GM12878 (cell line): Measurements from ENCODE around the gene FBF1. TPM values are rescaled to one million over a fixed set of nuclear protein-coding genes. Genes with fewer than 3 reads are reported as not detected.

ENCODE experiments used
- ASH2L ChIP-seq: fragments of 300-600, 200-600 bp; sonication (generic); IDR thresholded peaks from 2 replicates; pipeline ENCODE4 v1.6.1; 2017; ENCODE audit warnings: low read depth, mild to moderate bottlenecking, borderline replicate concordance
- CEBPZ ChIP-seq: fragments of 150-350 bp; IDR thresholded peaks from 2 replicates; pipeline ENCODE4 v1.6.1; 2016; ENCODE audit warnings: low read depth, low read length
- DPF2 ChIP-seq: fragments of 450-650 bp; IDR thresholded peaks from 2 replicates; pipeline ENCODE4 v1.6.1; 2017; ENCODE audit warnings: mild to moderate bottlenecking
- EGR1 ChIP-seq, 2 experiments: IDR thresholded peaks; 1 replicate in 1 of 2; 2 replicates in 1 of 2; pipeline ENCODE4 v1.6.1; 2011 to 2012; ENCODE audit warnings: low read depth in 2 of 2, low read length in 2 of 2, borderline replicate concordance in 1 of 2, mild to moderate bottlenecking in 1 of 2, moderate library complexity in 1 of 2
- HDGF ChIP-seq: fragments of 450-650 bp; IDR thresholded peaks from 2 replicates; pipeline ENCODE4 v1.6.1; 2016; ENCODE audit warnings: antibody characterized with exemption
- IKZF1 ChIP-seq: fragments of 450-650 bp; conservative IDR thresholded peaks from 2 replicates; pipeline ENCODE4 v1.6.1; 2017; ENCODE audit warnings: antibody characterized with exemption, mild to moderate bottlenecking
- JUND ChIP-seq: IDR thresholded peaks from 2 replicates; pipeline ENCODE4 v1.6.1; 2012; ENCODE audit warnings: low read depth, mild to moderate bottlenecking, low read length, improper control_type of control experiment, moderate library complexity
- MLLT1 ChIP-seq: fragments of 450-650 bp; IDR thresholded peaks from 2 replicates; pipeline ENCODE4 v1.6.1; 2016; ENCODE audit warnings: mild to moderate bottlenecking
- MTA2 ChIP-seq: fragments of 450-650 bp; IDR thresholded peaks from 2 replicates; pipeline ENCODE4 v1.6.1; 2016; ENCODE audit warnings: low read depth, mild to moderate bottlenecking, moderate library complexity
- MYB ChIP-seq: fragments of 150-350 bp; IDR thresholded peaks from 2 replicates; pipeline ENCODE4 v1.6.1; 2014; ENCODE audit warnings: mild to moderate bottlenecking, low read depth, low read length, borderline replicate concordance
- PML ChIP-seq: IDR thresholded peaks from 2 replicates; pipeline ENCODE4 v1.6.1; 2012; ENCODE audit warnings: low read length, inconsistent platforms
- RELA ChIP-seq: fragments of 450-650 bp; IDR thresholded peaks from 2 replicates; pipeline ENCODE4 v1.8.0; 2014; ENCODE audit warnings: borderline replicate concordance; ENCODE audit not compliant: partially characterized antibody
- RFX5 ChIP-seq: IDR thresholded peaks from 2 replicates; pipeline ENCODE4 v1.6.1; 2011; ENCODE audit warnings: low read depth, low read length, improper control_type of control experiment
- SMAD1 ChIP-seq: fragments of 450-650 bp; IDR thresholded peaks from 2 replicates; pipeline ENCODE4 v1.6.1; 2018; ENCODE audit warnings: mild to moderate bottlenecking, low read depth; ENCODE audit not compliant: partially characterized antibody
- SPI1 ChIP-seq: IDR thresholded peaks from 2 replicates; pipeline ENCODE4 v1.6.1; 2011; ENCODE audit warnings: low read depth, mild to moderate bottlenecking, low read length, moderate library complexity, borderline replicate concordance; ENCODE audit not compliant: insufficient read depth
- SUPT20H ChIP-seq: IDR thresholded peaks from 2 replicates; pipeline ENCODE4 v1.6.1; 2011; ENCODE audit warnings: low read depth, mild to moderate bottlenecking, low read length, moderate library complexity, borderline replicate concordance; ENCODE audit not compliant: control insufficient read depth
- TBL1XR1 ChIP-seq: IDR thresholded peaks from 2 replicates; pipeline ENCODE4 v1.6.1; 2012; ENCODE audit warnings: low read depth, low read length, improper control_type of control experiment
- USF2 ChIP-seq: IDR thresholded peaks from 2 replicates; pipeline ENCODE4 v1.6.1; 2011; ENCODE audit warnings: low read depth, low read length, improper control_type of control experiment, borderline replicate concordance
- YY1 ChIP-seq: IDR thresholded peaks from 2 replicates; pipeline ENCODE4 v1.6.1; 2011; ENCODE audit warnings: low read depth, mild to moderate bottlenecking, low read length
- ZBTB4 ChIP-seq: fragments of 450-650 bp; formaldehyde crosslinking; IDR thresholded peaks from 2 replicates; pipeline ENCODE4 v1.4.0; 2022; ENCODE audit warnings: mild to moderate bottlenecking, moderate library complexity
- ZNF24 ChIP-seq: fragments of 450-650 bp; IDR thresholded peaks from 2 replicates; pipeline ENCODE4 v1.6.1; 2017; ENCODE audit warnings: antibody characterized with exemption, mild to moderate bottlenecking
- ZNF622 ChIP-seq: fragments of 450-650 bp; IDR thresholded peaks from 2 replicates; pipeline ENCODE4 v1.6.1; 2017; ENCODE audit warnings: mild to moderate bottlenecking, inconsistent platforms
- polyA plus RNA-seq, 11 experiments: library from polyadenylated mRNA; depleted of rRNA in 4 of 11; unstranded in 6 of 11; stranded (reverse) in 5 of 11; fragments of >200 nt; fragmentation: Nextera tagmentation in 4 of 11; fragmentation: Illumina TruSeq in 1 of 11; extraction: Ambion mirVana in 4 of 11; extraction: Trizol in 1 of 11; gene quantifications; 1 replicate in 1 of 11; 2 replicates in 10 of 11; pipeline versions ENCODE4 v1.2.1 to v1.2.3, GENCODE V29; 2011 to 2016; ENCODE audit warnings: inconsistent platforms in 2 of 11, missing spikeins in 2 of 11, low read depth in 1 of 11
- total RNA-seq, 4 experiments: library from RNA; depleted of rRNA in 3 of 4; stranded (reverse); fragments of >200 nt in 3 of 4; fragmentation: Illumina TruSeq in 1 of 4; extraction: Trizol in 1 of 4; gene quantifications; 2 replicates each; pipeline versions ENCODE4 v1.2.1 to v1.2.3, GENCODE V29; 2013 to 2021

Gene FBF1
- total and polyA plus RNA-seq, 10 of the 15 experiments (the other 5 are each of a cell fraction or from before 2014, with no cell fraction given) = 0.29 to 15.0 (median 7.0) TPM

GRCh38 chr17:75896415-75897159, 44.3 kb downstream of the FBF1 start, which contains the start of gene TRIM65 (continued):
- TF ChIP-seq RFX5 (no peak), IKZF1 (peak; percentile 94), PML (no peak; the same call in 1 of the 2 replicates), ZBTB4 (CRISPR knock-in tag) (no peak), TBL1XR1 (no peak), RELA (no peak), EGR1 (IDR thresholded peaks at IDR 0.05; ENCODE audit: borderline replicate concordance in 1 of 2, low read depth in 2 of 2, low read length in 2 of 2) (peak in 1 of 2 experiments; percentile 19; a peak in 1 of 3 replicates), SMAD1 (no peak), ZNF24 (no peak), ASH2L (no peak), HDGF (no peak), MLLT1 (no peak), SPI1 (no peak), MTA2 (no peak), JUND (no peak), SUPT20H (no peak), DPF2 (peak; percentile 89), ZNF622 (no peak), USF2 (no peak), MYB (no peak), YY1 (peak; percentile 92), CEBPZ (no peak)
